ENCODE data around the gene NINJ2. TPM values are rescaled to one million over a fixed set of nuclear protein-coding genes. Genes with fewer than 3 reads are reported as not detected.
"Not testable (repeated sequence)": the region's sequence is repeated elsewhere in the genome, so short reads cannot be mapped to it uniquely, and the experiment has no call there.

The NINJ2 gene
- total and polyA plus RNA-seq, 7 donors, result 2.0 to 12.3 (median 7.2) TPM

DNA sequence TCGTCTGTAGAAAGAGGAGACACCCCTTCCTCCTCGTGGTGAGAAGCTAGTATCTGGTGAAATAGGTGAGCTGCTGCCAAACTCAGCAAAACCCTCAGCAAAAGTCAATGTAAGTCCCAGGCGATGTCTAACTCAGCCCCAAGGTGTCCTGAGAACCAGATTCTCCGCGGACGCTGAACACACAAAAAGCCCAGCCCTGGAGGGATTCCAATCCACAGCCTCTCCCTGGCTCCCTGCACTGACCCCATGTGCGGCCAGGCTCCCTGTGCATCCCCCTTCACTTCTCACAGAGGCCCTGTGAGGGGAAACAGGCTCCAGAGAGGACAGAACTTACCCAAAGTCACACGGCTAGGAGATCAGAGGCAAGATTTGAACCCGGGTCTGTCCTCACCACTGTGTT lies 81.5 kb downstream of the NINJ2 start:
- H3K27ac ChIP-seq, result no peak overlapping the region
- H3K27me3 ChIP-seq, result no peaks in the 10 kb centered on the region
- peak; percentile 40 for DNase-seq
- 93 to 95% methylated on average over 9 of the region's 9 CpGs for WGBS, 2 donors
- H3K36me3 ChIP-seq, result no peaks in the 10 kb centered on the region
- H3K9me3 ChIP-seq, result no peaks in the 10 kb centered on the region
- no peak overlapping the region for H3K4me3 ChIP-seq
- intact Hi-C loops (cut with DNase I), result no loop called here
- H3K4me1 ChIP-seq, result peaks cover 0 to 1% (median 0%) of the 10 kb centered on the region in 4 donors
- no peak for TF ChIP-seq POLR2A (IDR thresholded peaks at IDR 0.05)

DNA sequence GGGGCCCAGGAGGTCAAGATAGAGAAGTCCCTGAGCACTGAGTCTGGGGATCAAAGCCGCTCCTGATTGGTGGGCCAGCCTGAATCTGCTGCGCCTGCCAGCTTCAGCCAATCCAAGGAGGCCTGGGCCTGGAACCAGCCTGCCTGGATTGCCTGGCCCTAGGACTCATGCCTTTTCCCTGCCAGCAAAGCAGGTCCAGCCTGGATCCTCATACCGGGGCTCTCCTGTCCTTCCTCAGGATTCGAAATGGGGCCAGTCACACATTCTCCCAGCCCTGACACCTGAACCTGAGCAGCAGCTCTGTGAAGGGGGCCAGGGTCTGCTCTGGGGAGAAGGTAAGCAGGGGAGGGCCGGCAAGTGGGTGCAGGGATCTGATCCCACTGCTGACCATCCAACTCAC lies 81.9 kb downstream of the NINJ2 start:
- H3K9me3 ChIP-seq, result no peaks in the 10 kb centered on the region
- 96 to 97% methylated on average over 5 of the region's 5 CpGs for WGBS, 2 donors
- TF ChIP-seq POLR2A (IDR thresholded peaks at IDR 0.05), result no peak
- no peak for TF ChIP-seq POLR2AphosphoS5 (IDR thresholded peaks at IDR 0.05)
- no peak for TF ChIP-seq EP300 (IDR thresholded peaks at IDR 0.05)
- TF ChIP-seq, protein P1, sequence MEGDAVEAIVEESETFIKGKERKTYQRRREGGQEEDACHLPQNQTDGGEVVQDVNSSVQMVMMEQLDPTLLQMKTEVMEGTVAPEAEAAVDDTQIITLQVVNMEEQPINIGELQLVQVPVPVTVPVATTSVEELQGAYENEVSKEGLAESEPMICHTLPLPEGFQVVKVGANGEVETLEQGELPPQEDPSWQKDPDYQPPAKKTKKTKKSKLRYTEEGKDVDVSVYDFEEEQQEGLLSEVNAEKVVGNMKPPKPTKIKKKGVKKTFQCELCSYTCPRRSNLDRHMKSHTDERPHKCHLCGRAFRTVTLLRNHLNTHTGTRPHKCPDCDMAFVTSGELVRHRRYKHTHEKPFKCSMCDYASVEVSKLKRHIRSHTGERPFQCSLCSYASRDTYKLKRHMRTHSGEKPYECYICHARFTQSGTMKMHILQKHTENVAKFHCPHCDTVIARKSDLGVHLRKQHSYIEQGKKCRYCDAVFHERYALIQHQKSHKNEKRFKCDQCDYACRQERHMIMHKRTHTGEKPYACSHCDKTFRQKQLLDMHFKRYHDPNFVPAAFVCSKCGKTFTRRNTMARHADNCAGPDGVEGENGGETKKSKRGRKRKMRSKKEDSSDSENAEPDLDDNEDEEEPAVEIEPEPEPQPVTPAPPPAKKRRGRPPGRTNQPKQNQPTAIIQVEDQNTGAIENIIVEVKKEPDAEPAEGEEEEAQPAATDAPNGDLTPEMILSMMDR (IDR thresholded peaks at IDR 0.05), result no peak
- H3K4me1 ChIP-seq, result peaks cover 0 to 5% (median 3%) of the 10 kb centered on the region in 4 donors
- DNase-seq, result peak; percentile 42
- H3K36me3 ChIP-seq, result no peaks in the 10 kb centered on the region
- H3K27ac ChIP-seq, result no peak overlapping the region
- intact Hi-C loops (cut with DNase I), result no loop called here
- no peaks in the 10 kb centered on the region for H3K27me3 ChIP-seq
- H3K4me3 ChIP-seq, result no peak overlapping the region

DNA sequence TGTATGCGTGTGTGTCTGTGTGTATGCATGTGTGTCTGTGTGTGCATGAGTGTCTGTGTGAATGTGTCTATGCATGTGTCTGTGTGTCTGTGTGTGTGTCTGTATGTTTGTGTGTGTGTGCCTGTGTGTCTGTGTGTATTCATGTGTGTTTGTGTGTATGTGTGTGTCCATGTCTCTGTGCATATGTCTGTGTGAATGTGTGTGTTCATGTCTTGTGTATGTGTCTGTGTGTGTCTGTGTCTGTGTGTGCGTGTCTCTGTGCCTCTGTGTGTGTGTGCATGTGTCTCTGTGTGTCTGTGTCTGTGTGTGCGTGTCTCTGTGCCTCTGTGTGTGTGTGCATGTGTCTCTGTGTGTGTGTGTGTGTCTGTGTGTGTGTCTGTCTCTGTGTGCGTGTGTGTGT lies 82.4 kb downstream of the NINJ2 start:
- intact Hi-C loops (cut with DNase I), result no loop called here
- H3K27me3 ChIP-seq, result no peaks in the 10 kb centered on the region
- H3K4me1 ChIP-seq, result peaks cover 0 to 10% (median 7%) of the 10 kb centered on the region in 4 donors
- no peaks in the 10 kb centered on the region for H3K36me3 ChIP-seq
- H3K9me3 ChIP-seq, result no peaks in the 10 kb centered on the region
- H3K27ac ChIP-seq, result no peak overlapping the region
- DNase-seq, result peak; percentile 17
- WGBS, 2 donors, result 96 to 97% methylated on average over 4 of the region's 4 CpGs
- H3K4me3 ChIP-seq, result no peak overlapping the region
- TF ChIP-seq, protein P1 (IDR thresholded peaks at IDR 0.05), result no peak
- no peak for TF ChIP-seq POLR2A (IDR thresholded peaks at IDR 0.05)
- no peak for TF ChIP-seq POLR2AphosphoS5 (IDR thresholded peaks at IDR 0.05)
- TF ChIP-seq EP300 (IDR thresholded peaks at IDR 0.05), result no peak

DNA sequence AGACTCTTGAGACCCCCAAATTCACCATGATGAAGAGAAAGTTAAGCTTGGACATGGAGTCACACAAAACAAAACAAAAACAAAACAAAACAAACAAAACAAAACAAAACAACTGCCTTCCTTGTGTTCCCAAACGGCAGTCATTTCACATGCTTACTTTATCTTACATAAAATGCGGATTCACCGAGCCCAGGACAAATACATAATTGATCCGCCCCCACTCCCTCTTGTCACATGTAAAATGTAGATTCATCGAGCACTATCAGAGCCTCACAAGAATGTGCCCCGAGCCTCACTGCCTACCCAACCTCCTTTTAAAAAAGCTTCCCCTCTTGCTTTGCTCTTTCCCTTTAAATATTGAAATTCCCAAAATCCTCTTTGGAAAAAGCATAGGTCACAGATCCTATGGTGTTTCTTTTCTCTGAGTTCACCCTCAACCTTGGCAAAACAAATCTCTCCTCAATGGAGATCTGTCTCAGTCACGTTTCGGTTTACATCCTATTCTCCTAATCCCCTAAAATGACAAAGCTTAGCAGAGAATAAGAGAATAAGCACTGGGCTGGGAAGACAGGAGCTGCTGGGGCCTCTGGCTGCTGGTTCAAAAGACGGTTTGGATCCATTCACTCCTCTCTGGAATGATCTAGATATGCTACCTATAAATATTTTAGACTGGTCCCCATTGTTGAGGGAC lies 83.7 kb downstream of the NINJ2 start:
- H3K4me1 ChIP-seq, result peaks cover 0 to 22% (median 17%) of the 10 kb centered on the region in 4 donors
- intact Hi-C loops (cut with DNase I), result loop anchor here (10.0 kb wide), 1 partner anchor 1015 kb away; the partner anchor contains the start of gene FBXL14
- DNase-seq, result peak; percentile 10
- TF ChIP-seq EP300 (IDR thresholded peaks at IDR 0.05) (no peak), POLR2AphosphoS5 (IDR thresholded peaks at IDR 0.05) (no peak), POLR2A (IDR thresholded peaks at IDR 0.05) (no peak)
- TF ChIP-seq, protein P1 (IDR thresholded peaks at IDR 0.05), result no peak
- H3K4me3 ChIP-seq, result no peak overlapping the region
- 76 to 90% methylated on average over 9 of the region's 9 CpGs for WGBS, 2 donors
- no peaks in the 10 kb centered on the region for H3K9me3 ChIP-seq
- H3K27ac ChIP-seq, result no peak overlapping the region
- H3K36me3 ChIP-seq, result no peaks in the 10 kb centered on the region
- H3K27me3 ChIP-seq, result no peaks in the 10 kb centered on the region

DNA sequence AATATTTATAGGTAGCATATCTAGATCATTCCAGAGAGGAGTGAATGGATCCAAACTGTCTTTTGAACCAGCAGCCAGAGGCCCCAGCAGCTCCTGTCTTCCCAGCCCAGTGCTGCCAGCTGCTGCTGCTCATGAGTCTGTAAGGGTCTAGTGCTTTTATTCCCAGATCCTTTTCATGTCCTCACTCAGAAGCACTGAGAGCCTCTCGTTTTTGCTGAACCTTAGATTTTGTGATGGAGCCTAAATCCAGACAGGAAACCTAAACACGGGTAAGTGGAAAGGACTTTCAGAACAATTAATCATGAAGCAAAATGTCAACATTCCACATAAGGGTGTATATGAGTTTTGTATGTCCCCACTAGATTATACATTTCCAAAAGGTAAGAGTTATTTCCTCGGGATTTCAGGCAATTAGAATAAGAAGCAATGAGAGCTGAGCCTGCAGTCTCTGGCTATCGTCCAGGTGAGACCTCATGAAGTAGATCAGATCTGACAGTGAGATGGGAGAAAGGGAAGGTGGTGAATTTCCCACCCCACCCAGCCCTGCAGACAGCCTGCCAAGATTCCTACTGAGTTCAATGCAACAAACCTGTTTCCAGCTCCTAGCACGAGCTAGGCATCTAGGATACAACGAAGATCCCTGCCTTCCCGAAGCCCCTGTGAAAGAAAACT lies 84.4 kb downstream of the NINJ2 start:
- DNase-seq, result peak; percentile 19
- Histone ChIP-seq H3K4me1 (peaks cover 0 to 22% (median 17%) of the 10 kb centered on the region in 4 donors), H3K27me3 (no peaks in the 10 kb centered on the region), H3K27ac (no peak overlapping the region), H3K9me3 (no peaks in the 10 kb centered on the region), H3K36me3 (no peaks in the 10 kb centered on the region), H3K4me3 (no peak overlapping the region)
- TF ChIP-seq, protein P1 (IDR thresholded peaks at IDR 0.05), result no peak
- no peak for TF ChIP-seq EP300 (IDR thresholded peaks at IDR 0.05)
- intact Hi-C loops (cut with DNase I), result loop anchor here (10.0 kb wide), 1 partner anchor 1016 kb away; the partner anchor contains the start of gene FBXL14
- 70 to 72% methylated on average over 7 of the region's 7 CpGs for WGBS, 2 donors

DNA sequence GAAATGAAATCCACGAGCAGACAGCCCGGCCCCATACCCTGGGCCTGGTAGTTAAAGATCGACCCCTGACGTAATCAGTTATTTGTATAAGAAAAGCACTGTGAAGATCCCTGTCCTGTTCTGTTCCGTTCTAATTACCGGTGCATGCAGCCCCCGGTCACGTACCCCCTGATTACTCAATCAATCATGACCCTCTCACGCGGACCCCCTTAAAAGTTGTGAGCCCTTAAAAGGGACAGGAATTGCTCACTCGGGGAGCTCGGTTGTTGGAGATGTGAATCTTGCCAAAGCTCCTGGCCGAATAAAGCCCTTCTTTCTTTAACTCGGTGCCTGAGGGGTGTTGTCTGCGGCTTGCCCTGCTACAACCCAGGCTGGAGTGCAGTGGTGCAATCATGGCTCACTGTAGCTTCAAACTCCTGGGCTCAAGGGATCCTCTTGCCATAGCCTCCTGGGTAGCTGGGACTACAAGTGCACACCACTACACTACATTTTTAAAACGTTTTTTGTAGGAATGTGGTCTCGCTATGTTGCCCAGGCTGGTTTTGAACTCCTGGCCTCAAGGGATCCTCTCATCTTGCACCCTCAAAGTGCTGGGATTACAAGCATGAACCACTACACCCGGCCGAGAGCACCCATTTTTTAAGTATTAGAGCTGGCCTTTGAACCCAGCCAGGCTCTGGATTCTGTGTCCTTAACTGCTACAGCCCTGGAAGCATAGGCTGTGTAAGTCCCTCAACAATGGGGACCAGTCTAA lies 85.1 kb downstream of the NINJ2 start:
- peaks cover 0 to 22% (median 17%) of the 10 kb centered on the region in 4 donors for H3K4me1 ChIP-seq
- 88 to 90% methylated on average over 19 of the region's 19 CpGs for WGBS, 2 donors
- H3K27me3 ChIP-seq, H3K4me3 ChIP-seq, H3K27ac ChIP-seq, H3K36me3 ChIP-seq, H3K9me3 ChIP-seq: not testable (repeated sequence)
- DNase-seq, result peak; percentile 29
- intact Hi-C loops (cut with DNase I), result loop anchor here (2.0 to 10.0 kb wide), 2 partner anchors 373 to 1017 kb away; partner anchors contain the start of gene FBXL14

All from sigmoid colon (tissue), 7 donors.